Mucosa of stomach (tissue), 1 donor: Measurements from ENCODE around the gene ADCK2.
"Not testable (repeated sequence)": the region's sequence is repeated elsewhere in the genome, so short reads cannot be mapped to it uniquely, and the experiment has no call there.

Experiments
- H3K27me3 ChIP-seq: one replicate; pipeline ENCODE4 v1.7.0; 2013; ENCODE audit warnings: mild to moderate bottlenecking, low read length; ENCODE audit not compliant: control insufficient read depth, insufficient read depth
- H3K36me3 ChIP-seq: one replicate; pipeline ENCODE4 v1.7.0; 2013; ENCODE audit warnings: low read length; ENCODE audit not compliant: control insufficient read depth, insufficient read depth
- H3K4me1 ChIP-seq: one replicate; pipeline ENCODE4 v1.7.0; 2013; ENCODE audit warnings: mild to moderate bottlenecking, low read length; ENCODE audit not compliant: control insufficient read depth, insufficient read depth
- H3K4me3 ChIP-seq: one replicate; pipeline ENCODE4 v1.7.0; 2013; ENCODE audit warnings: low read length
- H3K9ac ChIP-seq: one replicate; pipeline ENCODE4 v1.7.0; 2013; ENCODE audit warnings: mild to moderate bottlenecking, low read length, moderate library complexity
- H3K9me3 ChIP-seq: one replicate; pipeline ENCODE4 v1.7.0; 2013; ENCODE audit warnings: mild to moderate bottlenecking, low read length, moderate library complexity; ENCODE audit not compliant: control insufficient read depth
- donor health status: Pancreatic carcinoma.

The ADCK2 gene

GRCh38 chr7:140691376-140692045 is 18.8 kb downstream of the ADCK2 start:
- no peaks in the 10 kb centered on the region for H3K27me3 ChIP-seq
- no peaks in the 10 kb centered on the region for H3K4me1 ChIP-seq
- H3K9ac ChIP-seq, result no peak overlapping the region
- H3K9me3 ChIP-seq, result no peaks in the 10 kb centered on the region
- no peak overlapping the region for H3K4me3 ChIP-seq
- H3K36me3 ChIP-seq, result no peaks in the 10 kb centered on the region

- H3K36me3 ChIP-seq, H3K9me3 ChIP-seq, H3K9ac ChIP-seq, H3K4me1 ChIP-seq, H3K27me3 ChIP-seq, H3K4me3 ChIP-seq: not testable (repeated sequence)
Observed at GRCh38 chr7:140693849-140694248, 21.1 kb downstream of the ADCK2 start.

- Histone ChIP-seq H3K4me1 (peaks cover 9% of the 10 kb centered on the region), H3K4me3 (no peak overlapping the region), H3K9me3 (no peaks in the 10 kb centered on the region), H3K27me3 (no peaks in the 10 kb centered on the region), H3K9ac (no peak overlapping the region), H3K36me3 (no peaks in the 10 kb centered on the region)
Observed at GRCh38 chr7:140694592-140694991, 21.8 kb downstream of the ADCK2 start.

- no peaks in the 10 kb centered on the region for H3K27me3 ChIP-seq
- H3K4me3 ChIP-seq, result no peak overlapping the region
- no peaks in the 10 kb centered on the region for H3K36me3 ChIP-seq
- no peak overlapping the region for H3K9ac ChIP-seq
- H3K4me1 ChIP-seq, result peaks cover 9% of the 10 kb centered on the region
- no peaks in the 10 kb centered on the region for H3K9me3 ChIP-seq
Observed at GRCh38 chr7:140695381-140695780, 22.6 kb downstream of the ADCK2 start.

- Histone ChIP-seq H3K9ac (peak overlapping the region; percentile 82), H3K4me1 (peaks cover 9% of the 10 kb centered on the region), H3K9me3 (no peaks in the 10 kb centered on the region), H3K27me3 (no peaks in the 10 kb centered on the region), H3K36me3 (no peaks in the 10 kb centered on the region), H3K4me3 (peak overlapping the region; percentile 62)
Observed at GRCh38 chr7:140696024-140696679, 23.4 kb downstream of the ADCK2 start.

GRCh38 chr7:140696680-140697446 is 24.1 kb downstream of the ADCK2 start, which contains the start of gene NDUFB2:
TSS of gene NDUFB2 (plus strand) at chr7:140696708. CDS start at chr7:140696745, 37 bp downstream.
- Histone ChIP-seq H3K9me3 (no peaks in the 10 kb centered on the region), H3K9ac (peak within 1 kb of the TSS; percentile 82), H3K4me3 (peak within 1 kb of the TSS; percentile 62), H3K27me3 (no peaks in the 10 kb centered on the region), H3K4me1 (peaks cover 9% of the 10 kb centered on the region), H3K36me3 (no peaks in the 10 kb centered on the region)

GRCh38 chr7:140697447-140698143 is 24.9 kb downstream of the ADCK2 start:
- Histone ChIP-seq H3K4me1 (peaks cover 9% of the 10 kb centered on the region), H3K4me3 (peak overlapping the region; percentile 62)

GRCh38 chr7:140698477-140698876 is 25.7 kb downstream of the ADCK2 start:
- peak overlapping the region; percentile 82 for H3K9ac ChIP-seq
- H3K4me3 ChIP-seq, result no peak overlapping the region
- no peaks in the 10 kb centered on the region for H3K36me3 ChIP-seq
- H3K4me1 ChIP-seq, result peaks cover 9% of the 10 kb centered on the region
- no peaks in the 10 kb centered on the region for H3K27me3 ChIP-seq
- no peaks in the 10 kb centered on the region for H3K9me3 ChIP-seq

More at GRCh38 chr7:140697447-140698143, 24.9 kb downstream of the ADCK2 start:
- Histone ChIP-seq H3K9ac (peak overlapping the region; percentile 82), H3K36me3 (no peaks in the 10 kb centered on the region), H3K27me3 (no peaks in the 10 kb centered on the region), H3K9me3 (no peaks in the 10 kb centered on the region)

GRCh38 chr7:140702774-140703173 is 30.0 kb downstream of the ADCK2 start:
- no peaks in the 10 kb centered on the region for H3K27me3 ChIP-seq
- no peaks in the 10 kb centered on the region for H3K36me3 ChIP-seq

GRCh38 chr7:140704205-140704604 is 31.5 kb downstream of the ADCK2 start:
- H3K4me1 ChIP-seq, result no peaks in the 10 kb centered on the region
- no peak overlapping the region for H3K9ac ChIP-seq
- H3K4me3 ChIP-seq, result no peak overlapping the region
- no peaks in the 10 kb centered on the region for H3K27me3 ChIP-seq
- no peaks in the 10 kb centered on the region for H3K36me3 ChIP-seq
- H3K9me3 ChIP-seq, result no peaks in the 10 kb centered on the region

More at GRCh38 chr7:140702774-140703173, 30.0 kb downstream of the ADCK2 start:
- H3K4me1 ChIP-seq, result peaks cover 7% of the 10 kb centered on the region
- no peaks in the 10 kb centered on the region for H3K9me3 ChIP-seq
- H3K9ac ChIP-seq, result no peak overlapping the region
- H3K4me3 ChIP-seq, result no peak overlapping the region

- Histone ChIP-seq H3K9me3 (no peaks in the 10 kb centered on the region), H3K4me1 (no peaks in the 10 kb centered on the region), H3K9ac (no peak overlapping the region), H3K27me3 (no peaks in the 10 kb centered on the region), H3K4me3 (no peak overlapping the region), H3K36me3 (no peaks in the 10 kb centered on the region)
Observed at GRCh38 chr7:140707132-140707531, 34.4 kb downstream of the ADCK2 start.
